Cardiac fibroblast (primary cell): Measurements from ENCODE around the gene ZNF254.
A peak's percentile ranks its signal among the peaks of the same experiment; 100 is the strongest.

Experiments used
- DNase-seq, 2 donors: peaks; one replicate each; pipeline versions ENCODE4 v3.0.0 to v3.0.0-alpha.2; 2010; ENCODE audit warnings: low read depth in 2 of 2
- H3K4me3 ChIP-seq, 2 donors: replicated peaks in 1 of 2; 1 replicate in 1 of 2; 2 replicates in 1 of 2; pipeline ENCODE4 v1.5.1; 2011; ENCODE audit warnings: low read depth in 2 of 2, low read length in 2 of 2, mild to moderate bottlenecking in 2 of 2, moderate library complexity in 1 of 2
- TF ChIP-seq, protein P1 (sequence below): IDR thresholded peaks from one replicate; pipeline ENCODE4 v1.5.1; 2011; ENCODE audit warnings: low read depth, mild to moderate bottlenecking, low read length, inconsistent platforms

The ZNF254 gene

DNA sequence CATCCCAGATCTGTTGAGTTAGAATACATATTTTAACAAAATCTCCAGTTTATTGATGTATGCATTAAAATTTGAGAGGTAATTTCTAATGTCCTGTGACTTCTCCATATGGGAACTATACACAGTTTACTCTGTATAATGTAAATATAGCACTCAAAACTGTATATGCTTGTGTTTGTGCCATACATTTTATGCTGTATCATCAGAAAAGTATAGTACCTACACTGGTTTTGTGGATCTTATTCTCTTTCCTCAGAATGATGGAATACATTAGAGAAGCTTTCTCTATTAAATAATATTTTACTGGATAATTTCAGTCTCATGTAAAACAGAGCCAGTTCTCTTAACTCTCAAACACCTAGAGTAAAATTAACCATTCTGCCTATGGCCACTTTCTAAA, 53.6 kb downstream of the ZNF254 start:
- H3K4me3 ChIP-seq, result no peak overlapping the region
- TF ChIP-seq, protein P1, sequence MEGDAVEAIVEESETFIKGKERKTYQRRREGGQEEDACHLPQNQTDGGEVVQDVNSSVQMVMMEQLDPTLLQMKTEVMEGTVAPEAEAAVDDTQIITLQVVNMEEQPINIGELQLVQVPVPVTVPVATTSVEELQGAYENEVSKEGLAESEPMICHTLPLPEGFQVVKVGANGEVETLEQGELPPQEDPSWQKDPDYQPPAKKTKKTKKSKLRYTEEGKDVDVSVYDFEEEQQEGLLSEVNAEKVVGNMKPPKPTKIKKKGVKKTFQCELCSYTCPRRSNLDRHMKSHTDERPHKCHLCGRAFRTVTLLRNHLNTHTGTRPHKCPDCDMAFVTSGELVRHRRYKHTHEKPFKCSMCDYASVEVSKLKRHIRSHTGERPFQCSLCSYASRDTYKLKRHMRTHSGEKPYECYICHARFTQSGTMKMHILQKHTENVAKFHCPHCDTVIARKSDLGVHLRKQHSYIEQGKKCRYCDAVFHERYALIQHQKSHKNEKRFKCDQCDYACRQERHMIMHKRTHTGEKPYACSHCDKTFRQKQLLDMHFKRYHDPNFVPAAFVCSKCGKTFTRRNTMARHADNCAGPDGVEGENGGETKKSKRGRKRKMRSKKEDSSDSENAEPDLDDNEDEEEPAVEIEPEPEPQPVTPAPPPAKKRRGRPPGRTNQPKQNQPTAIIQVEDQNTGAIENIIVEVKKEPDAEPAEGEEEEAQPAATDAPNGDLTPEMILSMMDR, result no peak
- no peak for DNase-seq

DNA sequence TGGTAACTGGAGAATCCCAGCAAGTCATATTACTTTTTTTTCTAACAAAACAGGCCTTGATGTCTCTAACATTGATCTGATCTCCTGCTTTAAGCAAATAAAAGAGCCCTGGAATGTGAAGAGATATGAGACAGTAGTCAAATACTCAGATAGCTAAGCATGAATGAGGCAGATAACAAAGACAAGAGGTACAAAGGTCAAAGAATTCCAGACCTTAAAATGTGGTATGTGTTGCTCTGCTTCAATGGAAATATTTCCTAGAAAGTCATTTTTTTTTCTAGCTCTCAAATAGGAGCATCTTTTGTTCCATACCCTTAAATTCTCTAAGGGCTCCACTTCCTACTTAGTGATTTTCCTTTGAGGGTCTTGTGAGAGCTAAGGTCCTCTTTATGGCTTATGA, 54.6 kb downstream of the ZNF254 start:
- TF ChIP-seq, protein P1, result no peak
- H3K4me3 ChIP-seq, result no peak overlapping the region
- no peak for DNase-seq

DNA sequence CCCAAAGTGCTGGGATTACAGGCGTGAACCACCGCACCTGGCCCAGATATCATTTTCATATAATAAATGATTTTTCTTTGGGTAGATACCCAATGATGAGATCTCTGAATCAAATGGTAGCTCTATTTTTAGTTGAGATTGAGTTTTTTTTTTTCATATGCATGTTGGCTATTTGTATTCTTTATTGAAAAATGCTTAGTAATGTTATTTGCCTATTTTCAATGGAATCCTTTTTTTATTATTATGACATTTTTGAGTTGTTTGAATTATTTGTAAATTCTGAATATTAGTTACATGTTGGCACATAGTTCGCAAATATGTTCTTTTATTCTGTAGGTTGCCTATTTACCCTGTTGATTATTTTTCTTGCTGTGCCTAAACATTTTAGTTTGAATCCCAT, 55.8 kb downstream of the ZNF254 start:
- H3K4me3 ChIP-seq, result no peak overlapping the region
- TF ChIP-seq, protein P1, result no peak
- no peak for DNase-seq

DNA sequence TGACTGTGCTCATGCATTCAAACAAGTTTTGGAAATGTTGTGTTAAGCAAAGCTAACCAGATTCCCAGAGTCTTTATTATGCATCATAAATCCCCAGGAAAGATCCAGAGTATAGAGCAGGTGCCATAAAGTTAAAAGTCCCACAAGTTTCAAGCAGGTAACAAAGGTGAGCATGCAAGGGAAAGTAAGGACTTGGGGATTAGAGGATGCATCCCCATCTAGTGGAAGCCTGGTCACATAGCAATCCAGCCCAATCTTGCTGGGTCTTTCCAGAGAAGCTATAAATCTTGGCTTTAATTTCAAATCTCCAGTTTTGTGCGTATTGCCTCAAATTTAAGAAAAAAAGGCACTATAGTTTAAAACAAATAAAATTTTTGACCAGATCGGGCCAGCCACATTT, 72.7 kb downstream of the ZNF254 start:
- TF ChIP-seq, protein P1, result peak; percentile 60
- H3K4me3 ChIP-seq, result no peak overlapping the region
- DNase-seq, result peak; percentile 3 to 23

DNA sequence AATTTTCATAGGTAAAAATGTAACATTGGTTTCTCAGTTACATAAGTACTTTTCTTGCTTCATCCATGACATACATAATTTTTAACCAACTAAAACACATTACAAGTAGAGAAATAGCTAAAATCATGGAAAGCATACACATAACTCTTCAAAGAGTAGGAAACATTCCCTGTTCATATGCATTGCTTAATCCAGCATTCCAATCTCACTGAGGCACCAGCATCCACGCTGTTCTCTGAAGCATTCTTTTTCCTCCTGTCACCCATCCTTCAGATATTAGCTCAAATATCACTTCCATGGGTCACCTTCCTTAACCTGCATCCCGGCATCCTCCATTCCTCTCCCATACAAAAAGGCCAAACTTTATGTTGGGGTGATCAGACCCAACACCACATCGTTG, 79.1 kb downstream of the ZNF254 start:
- TF ChIP-seq, protein P1, result no peak
- peak in 1 of 2 donors; percentile 38 for DNase-seq
- no peak overlapping the region for H3K4me3 ChIP-seq

DNA sequence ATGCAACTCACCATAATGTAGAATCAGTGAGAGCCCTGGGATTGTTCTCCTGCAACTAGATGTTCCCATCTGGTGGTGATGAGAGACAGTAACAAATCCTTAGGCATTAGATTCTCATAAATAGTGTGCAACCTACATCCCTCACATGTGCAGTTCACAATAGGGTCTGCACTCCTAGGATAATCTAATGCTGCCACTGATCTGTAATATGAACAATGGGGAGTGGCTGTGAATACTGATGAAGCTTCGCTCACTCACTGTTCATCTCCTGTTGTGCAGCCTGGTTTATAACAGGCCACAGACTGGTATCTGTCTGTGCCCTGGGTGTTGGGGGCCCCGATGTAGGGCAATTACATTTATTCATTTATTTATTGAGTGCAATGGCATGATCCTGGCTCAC, 86.9 kb downstream of the ZNF254 start:
- DNase-seq, result no peak
- TF ChIP-seq, protein P1, result no peak
- no peak overlapping the region for H3K4me3 ChIP-seq

DNA sequence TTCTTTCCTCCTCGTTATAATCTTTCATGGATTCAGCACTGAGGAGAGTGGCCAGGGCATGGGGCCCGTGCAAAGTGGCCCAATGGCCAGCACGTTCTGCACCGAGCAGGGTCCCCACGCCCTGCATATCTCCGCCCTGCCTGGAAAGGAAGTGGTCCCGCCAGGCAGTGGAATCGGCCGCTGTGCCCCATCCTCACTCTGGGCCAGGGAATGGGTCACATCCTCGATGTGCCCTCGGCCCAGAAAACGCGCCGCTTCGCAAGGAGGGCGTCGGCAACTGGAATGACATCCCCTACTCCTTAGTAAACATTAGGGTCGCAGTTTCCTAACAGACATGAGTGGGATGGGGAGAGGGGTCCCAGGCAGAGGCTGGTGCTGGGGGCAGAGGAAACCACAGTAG, 90.7 kb downstream of the ZNF254 start:
- no peak for DNase-seq
- TF ChIP-seq, protein P1, result no peak
- no peak overlapping the region for H3K4me3 ChIP-seq
